Fibroblast of lung (primary cell): Measurements from ENCODE around the gene NANS.

ENCODE experiments used
- EZH2 ChIP-seq: IDR thresholded peaks from 2 replicates; pipeline ENCODE4 v1.5.1; 2012; ENCODE audit warnings: low read length, control low read depth, mild to moderate bottlenecking; ENCODE audit errors: missing control alignments
- TF ChIP-seq, protein P1 (sequence below), 2 donors: IDR thresholded peaks in 1 of 2; conservative IDR thresholded peaks in 1 of 2; 1 replicate in 1 of 2; 2 replicates in 1 of 2; pipeline ENCODE4 v1.5.1; 2011 to 2012; ENCODE audit warnings: low read length in 2 of 2, control low read depth in 1 of 2, inconsistent platforms in 1 of 2, low read depth in 1 of 2, mild to moderate bottlenecking in 1 of 2

GRCh38 chr9:98104445-98104881, 47.9 kb downstream of the NANS start:
- TF ChIP-seq, protein P1, sequence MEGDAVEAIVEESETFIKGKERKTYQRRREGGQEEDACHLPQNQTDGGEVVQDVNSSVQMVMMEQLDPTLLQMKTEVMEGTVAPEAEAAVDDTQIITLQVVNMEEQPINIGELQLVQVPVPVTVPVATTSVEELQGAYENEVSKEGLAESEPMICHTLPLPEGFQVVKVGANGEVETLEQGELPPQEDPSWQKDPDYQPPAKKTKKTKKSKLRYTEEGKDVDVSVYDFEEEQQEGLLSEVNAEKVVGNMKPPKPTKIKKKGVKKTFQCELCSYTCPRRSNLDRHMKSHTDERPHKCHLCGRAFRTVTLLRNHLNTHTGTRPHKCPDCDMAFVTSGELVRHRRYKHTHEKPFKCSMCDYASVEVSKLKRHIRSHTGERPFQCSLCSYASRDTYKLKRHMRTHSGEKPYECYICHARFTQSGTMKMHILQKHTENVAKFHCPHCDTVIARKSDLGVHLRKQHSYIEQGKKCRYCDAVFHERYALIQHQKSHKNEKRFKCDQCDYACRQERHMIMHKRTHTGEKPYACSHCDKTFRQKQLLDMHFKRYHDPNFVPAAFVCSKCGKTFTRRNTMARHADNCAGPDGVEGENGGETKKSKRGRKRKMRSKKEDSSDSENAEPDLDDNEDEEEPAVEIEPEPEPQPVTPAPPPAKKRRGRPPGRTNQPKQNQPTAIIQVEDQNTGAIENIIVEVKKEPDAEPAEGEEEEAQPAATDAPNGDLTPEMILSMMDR (conservative IDR thresholded peaks at IDR 0.05 in 1 of 2, IDR thresholded peaks at IDR 0.05 in 1 of 2; ENCODE audit: low read depth in 1 of 2, low read length in 2 of 2): no peak
- no peak for TF ChIP-seq EZH2
